GM23338 (cell line): ENCODE results near the gene NTRK3. TPM values are rescaled to one million over a fixed set of nuclear protein-coding genes. Genes with fewer than 3 reads are reported as not detected.
A peak's percentile ranks its signal among the peaks of the same experiment; 100 is the strongest.

Experiments used
- ATAC-seq: fragments of 200-7000 bp; cut with Tn5 transposase; 3 replicates; pipeline ENCODE4 v1.9.1; 2020
- DNase-seq: peaks from one replicate; pipeline ENCODE4 v3.0.0-alpha.2; 2015; ENCODE audit warnings: low spot score
- H2AFZ ChIP-seq: fragments of 200-600 bp; sonication (generic); 2 replicates; pipeline ENCODE4 v1.8.0; 2016; ENCODE audit warnings: antibody characterized with exemption, mild to moderate bottlenecking, moderate library complexity
- H3F3A ChIP-seq: fragments of 200-600 bp; sonication (generic); replicated peaks from 2 replicates; pipeline ENCODE4 v1.8.0; 2017; ENCODE audit warnings: antibody characterized with exemption, mixed run types, low read depth
- H3K27ac ChIP-seq: fragments of 200-600 bp; sonication (generic); 2 replicates; pipeline ENCODE4 v1.6.1; 2016; ENCODE audit warnings: low read depth
- H3K27me3 ChIP-seq: fragments of 200-600 bp; sonication (generic); 2 replicates; pipeline ENCODE4 v1.8.0; 2016; ENCODE audit warnings: mild to moderate bottlenecking, mixed run types, moderate library complexity; ENCODE audit not compliant: insufficient read depth
- H3K36me3 ChIP-seq: fragments of 200-600 bp; sonication (generic); 2 replicates; pipeline ENCODE4 v1.8.0; 2016; ENCODE audit warnings: mild to moderate bottlenecking; ENCODE audit not compliant: insufficient read depth
- H3K4me1 ChIP-seq: fragments of 200-600 bp; sonication (generic); 2 replicates; pipeline ENCODE4 v1.8.0; 2016; ENCODE audit warnings: mild to moderate bottlenecking, moderate library complexity; ENCODE audit not compliant: insufficient read depth
- H3K4me2 ChIP-seq: fragments of 200-600 bp; sonication (generic); 2 replicates; pipeline ENCODE4 v1.7.1; 2017; ENCODE audit warnings: mixed run types
- H3K4me3 ChIP-seq: fragments of 200-600 bp; sonication (generic); 2 replicates; pipeline ENCODE4 v1.6.1; 2016; ENCODE audit warnings: mixed run types
- H3K79me2 ChIP-seq: fragments of 200-600 bp; sonication (generic); replicated peaks from 2 replicates; pipeline ENCODE4 v1.8.0; 2017; ENCODE audit warnings: mild to moderate bottlenecking; ENCODE audit not compliant: insufficient read depth
- H3K9me2 ChIP-seq: fragments of 200-600 bp; sonication (generic); 2 replicates; pipeline ENCODE4 v1.8.0; 2017; ENCODE audit not compliant: insufficient read depth
- H4K20me1 ChIP-seq: fragments of 200-600 bp; sonication (generic); replicated peaks from 2 replicates; pipeline ENCODE4 v1.8.0; 2017; ENCODE audit warnings: mild to moderate bottlenecking; ENCODE audit not compliant: insufficient read depth
- H3K27ac Mint-ChIP-seq: 2 replicates; pipeline ENCODE4 v1.8.0; 2020; ENCODE audit warnings: inconsistent platforms, mild to moderate bottlenecking, moderate library complexity, mixed read lengths
- H3K27me3 Mint-ChIP-seq: 3 replicates; pipeline ENCODE4 v1.8.0; 2022; ENCODE audit warnings: low read depth, mild to moderate bottlenecking, moderate library complexity, mixed read lengths, inconsistent platforms; ENCODE audit not compliant: insufficient read depth, poor library complexity
- H3K36me3 Mint-ChIP-seq: 3 replicates; pipeline ENCODE4 v1.8.0; 2021; ENCODE audit warnings: low read depth, mild to moderate bottlenecking, inconsistent platforms, moderate library complexity, mixed read lengths
- H3K4me1 Mint-ChIP-seq: 3 replicates; pipeline ENCODE4 v1.8.0; 2020; ENCODE audit warnings: mild to moderate bottlenecking, inconsistent platforms, mixed read lengths
- H3K4me3 Mint-ChIP-seq: 3 replicates; pipeline ENCODE4 v1.8.0; 2021; ENCODE audit warnings: moderate library complexity, mild to moderate bottlenecking, inconsistent platforms, mixed read lengths
- H3K9me3 Mint-ChIP-seq: 3 replicates; pipeline ENCODE4 v1.8.0; 2020; ENCODE audit warnings: moderate library complexity, mild to moderate bottlenecking, inconsistent platforms, mixed read lengths
- NANOG ChIP-seq: IDR thresholded peaks from 2 replicates; pipeline ENCODE4 v1.6.1; 2016; ENCODE audit warnings: antibody characterized with exemption, borderline replicate concordance
- polyA plus RNA-seq: library from polyadenylated mRNA; unstranded; fragments of >200 nt; fragmentation: Nextera tagmentation; extraction: Ambion mirVana; gene quantifications from 2 replicates; pipeline ENCODE4 v1.2.1, GENCODE V29; 2016
- total RNA-seq: library from RNA; depleted of rRNA; stranded (reverse); fragments of >200 nt; shearing (Covaris generic); gene quantifications from 2 replicates; pipeline ENCODE4 v1.2.3, GENCODE V29; 2014
- TF ChIP-seq, protein P1 (sequence below): fragments of 250-450 bp; sonication (Bioruptor Pico); IDR thresholded peaks from 2 replicates; pipeline ENCODE4 v1.5.0; 2020; ENCODE audit warnings: mild to moderate bottlenecking, moderate library complexity
- TF ChIP-seq, protein P2 (sequence below): IDR thresholded peaks from one replicate; pipeline ENCODE4 v1.6.1; 2018; ENCODE audit warnings: antibody characterized with exemption; ENCODE audit not compliant: unreplicated experiment
- TF ChIP-seq, protein P3 (sequence below): IDR thresholded peaks from 2 replicates; pipeline ENCODE4 v1.6.1; 2016; ENCODE audit warnings: antibody characterized with exemption

Gene NTRK3
- total and polyA plus RNA-seq, 2 experiments from 2014 or later, result 3.1 to 5.3 TPM

DNA sequence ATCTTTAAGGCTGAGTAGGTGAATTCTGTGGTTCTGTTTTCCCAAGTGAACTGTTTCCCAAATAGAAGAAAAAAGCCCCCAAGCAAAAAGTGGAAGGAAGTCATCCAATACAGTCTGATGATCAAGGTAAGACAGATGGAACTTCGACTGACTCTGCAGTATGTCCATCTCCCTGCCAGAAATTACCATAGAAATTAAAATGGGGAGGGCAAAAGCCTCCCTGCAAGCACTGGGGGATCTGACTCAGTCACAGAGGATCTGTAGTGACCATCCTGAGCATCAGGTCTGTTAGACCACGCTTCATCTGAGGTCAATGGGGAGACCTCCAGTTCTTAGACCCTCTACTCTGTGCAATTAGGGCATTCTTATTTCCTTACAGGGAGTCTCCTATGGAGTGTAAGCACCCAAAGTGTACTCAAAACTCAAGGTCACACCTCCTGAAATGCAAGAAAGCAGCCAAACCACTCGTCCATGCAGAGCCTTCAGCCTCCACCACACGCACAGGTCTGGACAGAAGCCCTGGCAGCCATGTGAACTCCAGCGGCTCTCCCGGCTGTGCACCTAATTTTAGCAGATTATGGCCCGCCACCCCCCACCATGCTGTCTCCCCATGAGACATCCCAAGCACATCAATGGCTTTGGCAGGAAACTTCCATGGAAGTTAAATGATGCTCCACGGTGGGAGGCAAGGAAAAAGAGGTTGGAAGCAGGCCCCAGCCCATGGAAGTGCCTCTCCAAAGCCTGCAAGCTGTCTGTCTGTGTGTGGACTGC lies 348.7 kb downstream of the NTRK3 start (continued):
- TF ChIP-seq, protein P1, sequence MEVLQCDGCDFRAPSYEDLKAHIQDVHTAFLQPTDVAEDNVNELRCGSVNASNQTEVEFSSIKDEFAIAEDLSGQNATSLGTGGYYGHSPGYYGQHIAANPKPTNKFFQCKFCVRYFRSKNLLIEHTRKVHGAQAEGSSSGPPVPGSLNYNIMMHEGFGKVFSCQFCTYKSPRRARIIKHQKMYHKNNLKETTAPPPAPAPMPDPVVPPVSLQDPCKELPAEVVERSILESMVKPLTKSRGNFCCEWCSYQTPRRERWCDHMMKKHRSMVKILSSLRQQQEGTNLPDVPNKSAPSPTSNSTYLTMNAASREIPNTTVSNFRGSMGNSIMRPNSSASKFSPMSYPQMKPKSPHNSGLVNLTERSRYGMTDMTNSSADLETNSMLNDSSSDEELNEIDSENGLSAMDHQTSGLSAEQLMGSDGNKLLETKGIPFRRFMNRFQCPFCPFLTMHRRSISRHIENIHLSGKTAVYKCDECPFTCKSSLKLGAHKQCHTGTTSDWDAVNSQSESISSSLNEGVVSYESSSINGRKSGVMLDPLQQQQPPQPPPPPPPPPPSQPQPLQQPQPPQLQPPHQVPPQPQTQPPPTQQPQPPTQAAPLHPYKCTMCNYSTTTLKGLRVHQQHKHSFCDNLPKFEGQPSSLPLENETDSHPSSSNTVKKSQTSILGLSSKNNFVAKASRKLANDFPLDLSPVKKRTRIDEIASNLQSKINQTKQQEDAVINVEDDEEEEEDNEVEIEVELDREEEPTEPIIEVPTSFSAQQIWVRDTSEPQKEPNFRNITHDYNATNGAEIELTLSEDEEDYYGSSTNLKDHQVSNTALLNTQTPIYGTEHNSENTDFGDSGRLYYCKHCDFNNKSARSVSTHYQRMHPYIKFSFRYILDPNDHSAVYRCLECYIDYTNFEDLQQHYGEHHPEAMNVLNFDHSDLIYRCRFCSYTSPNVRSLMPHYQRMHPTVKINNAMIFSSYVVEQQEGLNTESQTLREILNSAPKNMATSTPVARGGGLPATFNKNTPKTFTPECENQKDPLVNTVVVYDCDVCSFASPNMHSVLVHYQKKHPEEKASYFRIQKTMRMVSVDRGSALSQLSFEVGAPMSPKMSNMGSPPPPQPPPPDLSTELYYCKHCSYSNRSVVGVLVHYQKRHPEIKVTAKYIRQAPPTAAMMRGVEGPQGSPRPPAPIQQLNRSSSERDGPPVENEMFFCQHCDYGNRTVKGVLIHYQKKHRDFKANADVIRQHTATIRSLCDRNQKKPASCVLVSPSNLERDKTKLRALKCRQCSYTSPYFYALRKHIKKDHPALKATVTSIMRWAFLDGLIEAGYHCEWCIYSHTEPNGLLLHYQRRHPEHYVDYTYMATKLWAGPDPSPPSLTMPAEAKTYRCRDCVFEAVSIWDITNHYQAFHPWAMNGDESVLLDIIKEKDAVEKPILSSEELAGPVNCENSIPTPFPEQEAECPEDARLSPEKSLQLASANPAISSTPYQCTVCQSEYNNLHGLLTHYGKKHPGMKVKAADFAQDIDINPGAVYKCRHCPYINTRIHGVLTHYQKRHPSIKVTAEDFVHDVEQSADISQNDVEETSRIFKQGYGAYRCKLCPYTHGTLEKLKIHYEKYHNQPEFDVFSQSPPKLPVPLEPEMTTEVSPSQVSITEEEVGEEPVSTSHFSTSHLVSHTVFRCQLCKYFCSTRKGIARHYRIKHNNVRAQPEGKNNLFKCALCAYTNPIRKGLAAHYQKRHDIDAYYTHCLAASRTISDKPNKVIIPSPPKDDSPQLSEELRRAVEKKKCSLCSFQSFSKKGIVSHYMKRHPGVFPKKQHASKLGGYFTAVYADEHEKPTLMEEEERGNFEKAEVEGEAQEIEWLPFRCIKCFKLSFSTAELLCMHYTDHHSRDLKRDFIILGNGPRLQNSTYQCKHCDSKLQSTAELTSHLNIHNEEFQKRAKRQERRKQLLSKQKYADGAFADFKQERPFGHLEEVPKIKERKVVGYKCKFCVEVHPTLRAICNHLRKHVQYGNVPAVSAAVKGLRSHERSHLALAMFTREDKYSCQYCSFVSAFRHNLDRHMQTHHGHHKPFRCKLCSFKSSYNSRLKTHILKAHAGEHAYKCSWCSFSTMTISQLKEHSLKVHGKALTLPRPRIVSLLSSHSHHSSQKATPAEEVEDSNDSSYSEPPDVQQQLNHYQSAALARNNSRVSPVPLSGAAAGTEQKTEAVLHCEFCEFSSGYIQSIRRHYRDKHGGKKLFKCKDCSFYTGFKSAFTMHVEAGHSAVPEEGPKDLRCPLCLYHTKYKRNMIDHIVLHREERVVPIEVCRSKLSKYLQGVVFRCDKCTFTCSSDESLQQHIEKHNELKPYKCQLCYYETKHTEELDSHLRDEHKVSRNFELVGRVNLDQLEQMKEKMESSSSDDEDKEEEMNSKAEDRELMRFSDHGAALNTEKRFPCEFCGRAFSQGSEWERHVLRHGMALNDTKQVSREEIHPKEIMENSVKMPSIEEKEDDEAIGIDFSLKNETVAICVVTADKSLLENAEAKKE (CRISPR knock-in tag), result no peak
- TF ChIP-seq, protein P2, sequence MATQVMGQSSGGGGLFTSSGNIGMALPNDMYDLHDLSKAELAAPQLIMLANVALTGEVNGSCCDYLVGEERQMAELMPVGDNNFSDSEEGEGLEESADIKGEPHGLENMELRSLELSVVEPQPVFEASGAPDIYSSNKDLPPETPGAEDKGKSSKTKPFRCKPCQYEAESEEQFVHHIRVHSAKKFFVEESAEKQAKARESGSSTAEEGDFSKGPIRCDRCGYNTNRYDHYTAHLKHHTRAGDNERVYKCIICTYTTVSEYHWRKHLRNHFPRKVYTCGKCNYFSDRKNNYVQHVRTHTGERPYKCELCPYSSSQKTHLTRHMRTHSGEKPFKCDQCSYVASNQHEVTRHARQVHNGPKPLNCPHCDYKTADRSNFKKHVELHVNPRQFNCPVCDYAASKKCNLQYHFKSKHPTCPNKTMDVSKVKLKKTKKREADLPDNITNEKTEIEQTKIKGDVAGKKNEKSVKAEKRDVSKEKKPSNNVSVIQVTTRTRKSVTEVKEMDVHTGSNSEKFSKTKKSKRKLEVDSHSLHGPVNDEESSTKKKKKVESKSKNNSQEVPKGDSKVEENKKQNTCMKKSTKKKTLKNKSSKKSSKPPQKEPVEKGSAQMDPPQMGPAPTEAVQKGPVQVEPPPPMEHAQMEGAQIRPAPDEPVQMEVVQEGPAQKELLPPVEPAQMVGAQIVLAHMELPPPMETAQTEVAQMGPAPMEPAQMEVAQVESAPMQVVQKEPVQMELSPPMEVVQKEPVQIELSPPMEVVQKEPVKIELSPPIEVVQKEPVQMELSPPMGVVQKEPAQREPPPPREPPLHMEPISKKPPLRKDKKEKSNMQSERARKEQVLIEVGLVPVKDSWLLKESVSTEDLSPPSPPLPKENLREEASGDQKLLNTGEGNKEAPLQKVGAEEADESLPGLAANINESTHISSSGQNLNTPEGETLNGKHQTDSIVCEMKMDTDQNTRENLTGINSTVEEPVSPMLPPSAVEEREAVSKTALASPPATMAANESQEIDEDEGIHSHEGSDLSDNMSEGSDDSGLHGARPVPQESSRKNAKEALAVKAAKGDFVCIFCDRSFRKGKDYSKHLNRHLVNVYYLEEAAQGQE, result no peak

DNA sequence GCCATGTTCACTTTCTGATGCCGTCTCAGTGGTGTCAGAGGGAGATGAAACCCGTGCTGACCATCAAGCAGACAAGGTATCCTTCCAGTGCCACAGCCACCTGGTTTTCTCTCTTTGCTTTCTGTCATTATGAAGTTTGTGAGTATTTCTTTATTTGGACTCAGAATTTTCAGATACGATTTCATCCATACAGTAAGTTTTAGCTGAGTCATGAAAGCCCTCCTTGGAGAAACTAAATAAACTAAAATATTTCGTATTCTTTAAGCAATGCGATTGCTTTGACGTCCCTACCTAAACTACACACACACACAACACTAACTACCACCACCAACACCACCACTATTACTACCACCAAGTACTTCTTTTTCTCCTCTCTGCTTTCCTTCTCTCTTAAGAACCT lies 350.1 kb downstream of the NTRK3 start:
- no peaks in the 10 kb centered on the region for H3K36me3 Mint-ChIP-seq
- H3F3A ChIP-seq, result no peaks in the 10 kb centered on the region
- H3K27me3 ChIP-seq, result no peaks in the 10 kb centered on the region
- no peaks in the 10 kb centered on the region; the same call in 1 of the 2 replicates for H3K9me2 ChIP-seq
- no peaks in the 10 kb centered on the region for H3K9me3 Mint-ChIP-seq
- H3K4me1 Mint-ChIP-seq, result no peaks in the 10 kb centered on the region
- no peak overlapping the region for H3K4me3 Mint-ChIP-seq
- H3K79me2 ChIP-seq, result no peaks in the 10 kb centered on the region
- peak overlapping the region; percentile 10; the same call in 1 of the 2 replicates for H3K27ac Mint-ChIP-seq
- no peaks in the 10 kb centered on the region for H3K4me1 ChIP-seq
- H3K27ac ChIP-seq, result no peak overlapping the region
- H3K36me3 ChIP-seq, result no peaks in the 10 kb centered on the region
- no peak overlapping the region for H3K4me3 ChIP-seq
- no peak for ATAC-seq
- H2AFZ ChIP-seq, result no peak overlapping the region
- H4K20me1 ChIP-seq, result no peaks in the 10 kb centered on the region
- no peak overlapping the region for H3K4me2 ChIP-seq
- no peak for DNase-seq
- peaks cover 5% of the 10 kb centered on the region for H3K27me3 Mint-ChIP-seq
- TF ChIP-seq NANOG, result no peak
- TF ChIP-seq, protein P3, sequence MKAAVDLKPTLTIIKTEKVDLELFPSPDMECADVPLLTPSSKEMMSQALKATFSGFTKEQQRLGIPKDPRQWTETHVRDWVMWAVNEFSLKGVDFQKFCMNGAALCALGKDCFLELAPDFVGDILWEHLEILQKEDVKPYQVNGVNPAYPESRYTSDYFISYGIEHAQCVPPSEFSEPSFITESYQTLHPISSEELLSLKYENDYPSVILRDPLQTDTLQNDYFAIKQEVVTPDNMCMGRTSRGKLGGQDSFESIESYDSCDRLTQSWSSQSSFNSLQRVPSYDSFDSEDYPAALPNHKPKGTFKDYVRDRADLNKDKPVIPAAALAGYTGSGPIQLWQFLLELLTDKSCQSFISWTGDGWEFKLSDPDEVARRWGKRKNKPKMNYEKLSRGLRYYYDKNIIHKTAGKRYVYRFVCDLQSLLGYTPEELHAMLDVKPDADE, result no peak
